Measurements from ENCODE around the gene SPDYA.

DNA sequence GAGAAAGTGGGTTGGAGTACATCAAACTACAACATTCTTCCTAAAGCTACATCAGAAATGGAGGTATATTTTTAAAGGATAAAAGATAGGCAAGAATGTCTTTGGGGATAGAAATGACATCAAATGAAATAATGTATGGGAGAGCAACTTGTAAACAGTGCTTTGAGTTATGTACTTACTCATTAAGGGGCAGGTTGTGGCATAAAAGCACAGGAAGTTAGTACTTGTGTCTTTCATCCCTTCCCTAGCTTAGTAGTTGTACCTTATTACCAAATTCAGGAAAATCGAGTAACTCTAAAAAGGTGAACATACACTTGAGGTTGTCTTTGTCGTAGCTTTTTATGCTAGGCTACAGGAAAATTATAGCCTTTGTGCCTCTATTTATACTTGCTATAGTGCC lies 30.1 kb upstream of the SPDYA start:
- TF ChIP-seq, protein P1, sequence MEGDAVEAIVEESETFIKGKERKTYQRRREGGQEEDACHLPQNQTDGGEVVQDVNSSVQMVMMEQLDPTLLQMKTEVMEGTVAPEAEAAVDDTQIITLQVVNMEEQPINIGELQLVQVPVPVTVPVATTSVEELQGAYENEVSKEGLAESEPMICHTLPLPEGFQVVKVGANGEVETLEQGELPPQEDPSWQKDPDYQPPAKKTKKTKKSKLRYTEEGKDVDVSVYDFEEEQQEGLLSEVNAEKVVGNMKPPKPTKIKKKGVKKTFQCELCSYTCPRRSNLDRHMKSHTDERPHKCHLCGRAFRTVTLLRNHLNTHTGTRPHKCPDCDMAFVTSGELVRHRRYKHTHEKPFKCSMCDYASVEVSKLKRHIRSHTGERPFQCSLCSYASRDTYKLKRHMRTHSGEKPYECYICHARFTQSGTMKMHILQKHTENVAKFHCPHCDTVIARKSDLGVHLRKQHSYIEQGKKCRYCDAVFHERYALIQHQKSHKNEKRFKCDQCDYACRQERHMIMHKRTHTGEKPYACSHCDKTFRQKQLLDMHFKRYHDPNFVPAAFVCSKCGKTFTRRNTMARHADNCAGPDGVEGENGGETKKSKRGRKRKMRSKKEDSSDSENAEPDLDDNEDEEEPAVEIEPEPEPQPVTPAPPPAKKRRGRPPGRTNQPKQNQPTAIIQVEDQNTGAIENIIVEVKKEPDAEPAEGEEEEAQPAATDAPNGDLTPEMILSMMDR (IDR thresholded peaks at IDR 0.05): no peak
- TF ChIP-seq BHLHE40 (IDR thresholded peaks at IDR 0.05; ENCODE audit: low read depth, low read length) (no peak), MAZ (IDR thresholded peaks at IDR 0.05; ENCODE audit: borderline replicate concordance, low read depth, low read length) (no peak), CHD2 (IDR thresholded peaks at IDR 0.05; ENCODE audit: low read length, partially characterized antibody) (no peak), RARB (CRISPR knock-in tag; IDR thresholded peaks at IDR 0.05) (no peak), RAD21 (conservative IDR thresholded peaks at IDR 0.05 in 1 of 2, IDR thresholded peaks at IDR 0.05 in 1 of 2) (no peak), TP53 (CRISPR knock-in tag; IDR thresholded peaks at IDR 0.05) (no peak)
- TF ChIP-seq, protein P2, sequence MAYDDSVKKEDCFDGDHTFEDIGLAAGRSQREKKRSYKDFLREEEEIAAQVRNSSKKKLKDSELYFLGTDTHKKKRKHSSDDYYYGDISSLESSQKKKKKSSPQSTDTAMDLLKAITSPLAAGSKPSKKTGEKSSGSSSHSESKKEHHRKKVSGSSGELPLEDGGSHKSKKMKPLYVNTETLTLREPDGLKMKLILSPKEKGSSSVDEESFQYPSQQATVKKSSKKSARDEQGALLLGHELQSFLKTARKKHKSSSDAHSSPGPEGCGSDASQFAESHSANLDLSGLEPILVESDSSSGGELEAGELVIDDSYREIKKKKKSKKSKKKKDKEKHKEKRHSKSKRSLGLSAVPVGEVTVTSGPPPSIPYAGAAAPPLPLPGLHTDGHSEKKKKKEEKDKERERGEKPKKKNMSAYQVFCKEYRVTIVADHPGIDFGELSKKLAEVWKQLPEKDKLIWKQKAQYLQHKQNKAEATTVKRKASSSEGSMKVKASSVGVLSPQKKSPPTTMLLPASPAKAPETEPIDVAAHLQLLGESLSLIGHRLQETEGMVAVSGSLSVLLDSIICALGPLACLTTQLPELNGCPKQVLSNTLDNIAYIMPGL (CRISPR knock-in tag; IDR thresholded peaks at IDR 0.05; ENCODE audit: borderline replicate concordance): no peak

Measured in A549 (cell line).